Vagina (tissue), 2 donors: ENCODE data around the gene GPC1. TPM values are rescaled to one million over a fixed set of nuclear protein-coding genes. Genes with fewer than 3 reads are reported as not detected.
A peak's percentile ranks its signal among the peaks of the same experiment; 100 is the strongest.

Experiments
- DNase-seq, 2 donors: peaks; one replicate each; pipeline ENCODE4 v3.0.0-alpha.2; 2017; ENCODE audit errors: extremely low spot score in 2 of 2
- H3K27ac ChIP-seq: fragments of 200-600 bp; sonication (generic); one replicate; pipeline ENCODE4 v1.5.1; 2019
- H3K27me3 ChIP-seq: fragments of 200-600 bp; sonication (generic); one replicate; pipeline ENCODE4 v1.5.1; 2019
- H3K36me3 ChIP-seq, 2 donors: fragments of 200-600 bp; sonication (generic); one replicate each; pipeline ENCODE4 v1.5.1; 2017 to 2019
- H3K4me1 ChIP-seq: fragments of 200-600 bp; sonication (generic); one replicate; pipeline ENCODE4 v1.5.1; 2019
- H3K4me3 ChIP-seq, 2 donors: fragments of 200-600 bp; sonication (generic); 1 replicate in 1 of 2; 2 replicates in 1 of 2; pipeline ENCODE4 v1.5.1; 2016 to 2019
- H3K9me3 ChIP-seq: fragments of 200-600 bp; sonication (generic); one replicate; pipeline ENCODE4 v1.5.1; 2019
- CTCF ChIP-seq, 3 experiments: fragments of 450-650 bp in 2 of 3; fragments of 200-600 bp in 1 of 3; sonication (generic) in 1 of 3; IDR thresholded peaks; one replicate each; pipeline ENCODE4 v1.5.1; 2017 to 2019; ENCODE audit warnings: antibody characterized with exemption in 3 of 3, mild to moderate bottlenecking in 2 of 3, moderate library complexity in 2 of 3
- POLR2A ChIP-seq, 2 donors: fragments of 450-650 bp; IDR thresholded peaks; one replicate each; pipeline ENCODE4 v1.6.1; 2017; ENCODE audit warnings: antibody characterized with exemption in 2 of 2, mild to moderate bottlenecking in 2 of 2, moderate library complexity in 2 of 2
- POLR2AphosphoS5 ChIP-seq, 2 donors: sonication (generic); formaldehyde crosslinking; IDR thresholded peaks; one replicate each; pipeline ENCODE4 v1.9.0; 2017; ENCODE audit warnings: antibody characterized with exemption in 2 of 2, mild to moderate bottlenecking in 2 of 2, low read depth in 1 of 2; ENCODE audit not compliant: insufficient read depth in 1 of 2
- intact Hi-C: fragments of 100-400 bp; cut with DNase I; formaldehyde crosslinking; loops from one replicate; pipeline ENCODE4 v1.15.1; 2023
- total RNA-seq: library from RNA; depleted of rRNA; stranded (reverse); fragments of >200 nt; gene quantifications from one replicate; pipeline ENCODE4 v1.2.3, GENCODE V29; 2016

The GPC1 gene
- total RNA-seq, 1 donor from 2014 or later, result 73.2 TPM

GRCh38 chr2:240512109-240512485 is 76.6 kb downstream of the GPC1 start:
- intact Hi-C loops, result no loop called here
- H3K4me3 ChIP-seq, result no peak overlapping the region
- peak in 1 of 2 donors; percentile 42 for DNase-seq

DNA sequence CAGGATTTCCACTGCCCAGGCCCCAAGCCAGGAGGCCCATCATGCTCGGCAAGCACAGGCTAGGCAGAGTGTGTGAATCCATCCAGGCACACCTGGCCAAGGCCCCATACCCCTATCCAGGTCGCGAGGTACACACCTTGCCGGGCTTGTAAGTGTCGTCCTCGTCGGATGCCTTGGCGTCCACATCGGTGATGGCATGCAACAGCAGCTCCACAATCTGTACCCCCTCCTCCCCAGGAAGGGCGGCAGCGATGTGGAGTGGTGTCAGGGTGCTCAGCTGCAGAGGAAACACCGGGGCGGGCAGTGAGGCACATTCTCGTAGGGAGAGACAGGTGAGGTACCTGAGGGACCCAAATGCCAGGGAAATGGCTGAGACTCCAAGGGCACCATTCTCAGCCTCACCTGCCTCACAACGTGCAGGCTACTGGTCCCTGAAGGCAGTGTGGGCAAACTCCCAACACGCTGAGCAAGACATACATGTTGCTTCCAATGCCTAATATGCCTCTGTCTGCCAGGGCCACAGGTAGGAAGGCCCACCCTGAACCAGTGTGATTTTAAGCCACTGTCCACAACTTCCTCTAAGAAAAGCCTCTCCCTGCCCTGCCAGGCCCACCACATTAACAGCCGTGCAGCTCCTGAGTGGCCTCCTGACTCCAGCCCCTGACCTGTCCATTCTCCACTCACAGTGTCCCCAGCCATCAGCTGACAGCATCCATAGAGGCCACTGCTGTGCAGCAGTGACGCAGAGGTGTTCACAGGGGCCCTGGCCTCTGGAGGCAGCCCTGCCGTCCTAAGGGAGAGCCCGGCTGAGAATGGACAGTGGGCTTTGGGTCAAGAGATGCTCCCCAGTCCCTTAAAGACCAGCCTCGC is 77.4 kb downstream of the GPC1 start:
- no peaks in the 10 kb centered on the region for H3K27me3 ChIP-seq
- H3K27ac ChIP-seq, result no peak overlapping the region
- intact Hi-C loops, result no loop called here
- TF ChIP-seq POLR2AphosphoS5 (IDR thresholded peaks at IDR 0.05; ENCODE audit: insufficient read depth in 1 of 2, low read depth in 1 of 2) (no peak), POLR2A (IDR thresholded peaks at IDR 0.05) (no peak), CTCF (IDR thresholded peaks at IDR 0.05) (no peak)
- peak in 1 of 2 donors; percentile 40 for DNase-seq
- no peak overlapping the region for H3K4me3 ChIP-seq
- H3K36me3 ChIP-seq, result no peaks in the 10 kb centered on the region
- H3K9me3 ChIP-seq, result no peaks in the 10 kb centered on the region
- no peaks in the 10 kb centered on the region for H3K4me1 ChIP-seq

More at GRCh38 chr2:240512109-240512485, 76.6 kb downstream of the GPC1 start:
- no peaks in the 10 kb centered on the region for H3K4me1 ChIP-seq
- TF ChIP-seq CTCF (IDR thresholded peaks at IDR 0.05) (no peak), POLR2A (IDR thresholded peaks at IDR 0.05) (no peak), POLR2AphosphoS5 (IDR thresholded peaks at IDR 0.05; ENCODE audit: insufficient read depth in 1 of 2, low read depth in 1 of 2) (no peak)
- H3K36me3 ChIP-seq, result no peaks in the 10 kb centered on the region
- no peaks in the 10 kb centered on the region for H3K27me3 ChIP-seq
- no peak overlapping the region for H3K27ac ChIP-seq
- H3K9me3 ChIP-seq, result no peaks in the 10 kb centered on the region

DNA sequence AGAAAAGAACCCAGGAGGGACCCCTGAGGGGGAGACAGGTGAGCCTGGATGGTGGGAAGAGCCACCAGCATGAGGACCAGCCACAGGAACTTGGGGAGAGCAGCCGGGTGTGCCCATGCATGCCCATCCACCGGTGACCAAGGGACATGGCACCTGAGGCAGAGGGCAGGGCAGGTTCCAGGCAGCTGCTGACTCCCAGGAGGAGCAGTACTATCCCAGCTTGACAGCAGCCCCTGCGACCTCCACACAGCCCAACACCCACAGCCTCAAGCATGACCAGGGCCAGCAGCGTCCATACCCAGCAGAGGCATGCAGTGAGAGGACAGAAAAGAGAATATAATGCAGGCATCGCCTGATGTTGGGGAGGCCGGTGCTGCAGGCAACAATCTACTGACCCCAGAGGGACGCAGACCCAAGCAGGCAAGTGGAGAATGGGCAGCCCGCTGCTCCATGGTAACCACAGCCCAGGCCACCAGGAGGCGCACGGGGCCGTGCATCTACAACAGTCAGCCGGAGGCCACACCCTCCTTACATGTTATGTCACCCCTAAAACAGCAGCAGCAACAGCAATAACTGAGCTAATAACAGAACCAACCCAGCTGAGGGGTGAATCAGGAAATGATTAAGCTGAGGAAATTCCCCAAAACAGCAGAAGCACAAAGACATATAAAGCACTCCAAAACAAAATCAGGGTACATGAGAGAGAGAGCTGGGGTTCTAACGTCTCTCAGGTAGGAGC is 78.3 kb downstream of the GPC1 start:
- TF ChIP-seq POLR2A (IDR thresholded peaks at IDR 0.05) (no peak), CTCF (IDR thresholded peaks at IDR 0.05) (peak; percentile 65 to 77 (median 69)), POLR2AphosphoS5 (IDR thresholded peaks at IDR 0.05; ENCODE audit: insufficient read depth in 1 of 2, low read depth in 1 of 2) (no peak)
- H3K36me3 ChIP-seq, result no peaks in the 10 kb centered on the region
- intact Hi-C loops, result no loop called here
- H3K27ac ChIP-seq, result no peak overlapping the region
- DNase-seq, result peak; percentile 84 to 93
- H3K27me3 ChIP-seq, result no peaks in the 10 kb centered on the region
- no peak overlapping the region for H3K4me3 ChIP-seq
- no peaks in the 10 kb centered on the region for H3K9me3 ChIP-seq
- no peaks in the 10 kb centered on the region for H3K4me1 ChIP-seq

DNA sequence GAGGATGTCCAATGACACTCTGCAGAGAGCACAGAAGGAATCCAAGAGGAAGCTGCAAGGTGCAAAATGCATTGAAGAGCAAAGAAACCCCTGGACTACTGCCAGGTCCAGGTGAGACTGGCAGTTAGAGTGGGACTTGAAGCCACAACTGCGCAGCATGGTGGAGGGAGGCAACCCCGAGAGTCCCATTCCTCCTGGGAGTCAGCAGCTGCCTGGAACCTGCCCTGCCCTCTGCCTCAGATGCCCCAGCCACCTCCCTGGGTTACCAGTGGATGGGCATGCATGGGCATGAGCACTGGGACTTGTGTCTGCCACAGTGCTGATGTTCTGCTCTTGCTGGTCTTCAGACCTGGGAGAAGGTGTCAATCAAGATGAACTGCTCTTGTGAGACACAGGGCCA is 79.2 kb downstream of the GPC1 start:
- Histone ChIP-seq H3K4me3 (no peak overlapping the region), H3K9me3 (no peaks in the 10 kb centered on the region), H3K27me3 (no peaks in the 10 kb centered on the region), H3K36me3 (no peaks in the 10 kb centered on the region), H3K4me1 (peaks cover 6% of the 10 kb centered on the region), H3K27ac (no peak overlapping the region)
- DNase-seq, result peak; percentile 80 to 88
- intact Hi-C loops, result no loop called here
- TF ChIP-seq POLR2AphosphoS5 (IDR thresholded peaks at IDR 0.05; ENCODE audit: insufficient read depth in 1 of 2, low read depth in 1 of 2), result no peak
- no peak for TF ChIP-seq CTCF (IDR thresholded peaks at IDR 0.05)
- TF ChIP-seq POLR2A (IDR thresholded peaks at IDR 0.05), result no peak
